ENCODE data around the gene STT3B.

The STT3B gene

GRCh38 chr3:31531452-31531991, 1.2 kb upstream of the STT3B start:
- TF ChIP-seq CTCF (IDR thresholded peaks at IDR 0.05; ENCODE audit: low read depth, low read length) = no peak
- H3K4me3 ChIP-seq (ENCODE audit: low read depth, low read length) = peak overlapping the region; percentile 90

GRCh38 chr3:31531992-31532586, 636 bp upstream of the STT3B start:
- peak overlapping the region; percentile 90 for H3K4me3 ChIP-seq (ENCODE audit: low read depth, low read length)
- no peak for TF ChIP-seq CTCF (IDR thresholded peaks at IDR 0.05; ENCODE audit: low read depth, low read length)

GRCh38 chr3:31533169-31534064, 692 bp downstream of the STT3B start:
- H3K4me3 ChIP-seq (ENCODE audit: low read depth, low read length) = peak overlapping the region; percentile 90
- TF ChIP-seq CTCF (IDR thresholded peaks at IDR 0.05; ENCODE audit: low read depth, low read length) = no peak

GRCh38 chr3:31534065-31534425, 1.3 kb downstream of the STT3B start:
- TF ChIP-seq CTCF (IDR thresholded peaks at IDR 0.05; ENCODE audit: low read depth, low read length) = no peak
- H3K4me3 ChIP-seq (ENCODE audit: low read depth, low read length) = peak overlapping the region; percentile 90

- TF ChIP-seq CTCF (IDR thresholded peaks at IDR 0.05; ENCODE audit: low read depth, low read length) = no peak
- H3K4me3 ChIP-seq (ENCODE audit: low read depth, low read length) = no peak overlapping the region
Measured at GRCh38 chr3:31536497-31536896, 3.8 kb downstream of the STT3B start.

GRCh38 chr3:31538801-31539200, 6.1 kb downstream of the STT3B start:
- no peak for TF ChIP-seq CTCF (IDR thresholded peaks at IDR 0.05; ENCODE audit: low read depth, low read length)
- H3K4me3 ChIP-seq (ENCODE audit: low read depth, low read length) = no peak overlapping the region

- H3K4me3 ChIP-seq (ENCODE audit: low read depth, low read length) = no peak overlapping the region
- TF ChIP-seq CTCF (IDR thresholded peaks at IDR 0.05; ENCODE audit: low read depth, low read length) = no peak
Measured at GRCh38 chr3:31539275-31539674, 6.5 kb downstream of the STT3B start.
